HepG2 (cell line): ENCODE data around the gene RPL18. TPM values are rescaled to one million over a fixed set of nuclear protein-coding genes. Genes with fewer than 3 reads are reported as not detected.

Experiments
- ARID2 ChIP-seq: sonication (generic); formaldehyde crosslinking; IDR thresholded peaks from 2 replicates; pipeline ENCODE4 v1.8.1; 2022; ENCODE audit warnings: mild to moderate bottlenecking, missing genetic modification reagents, borderline replicate concordance
- ARNT ChIP-seq: fragments of 450-650 bp; IDR thresholded peaks from 2 replicates; pipeline ENCODE4 v1.6.1; 2017
- HOXA5 ChIP-seq: sonication (generic); formaldehyde crosslinking; IDR thresholded peaks from 2 replicates; pipeline ENCODE4 v1.4.0; 2020; ENCODE audit warnings: missing genetic modification reagents
- KDM5B ChIP-seq: sonication (generic); formaldehyde crosslinking; IDR thresholded peaks from 2 replicates; pipeline ENCODE4 v1.4.0; 2020; ENCODE audit warnings: missing genetic modification reagents, mild to moderate bottlenecking, borderline replicate concordance
- RORA ChIP-seq: sonication (generic); formaldehyde crosslinking; IDR thresholded peaks from 2 replicates; pipeline ENCODE4 v1.5.0; 2020; ENCODE audit warnings: mild to moderate bottlenecking, missing genetic modification reagents, moderate library complexity
- SIN3B ChIP-seq: fragments of 150-350 bp; IDR thresholded peaks from 2 replicates; pipeline ENCODE4 v1.6.1; 2014; ENCODE audit warnings: low read length
- ZNF230 ChIP-seq: sonication (generic); formaldehyde crosslinking; IDR thresholded peaks from 2 replicates; pipeline ENCODE4 v1.4.0; 2020; ENCODE audit warnings: mild to moderate bottlenecking, missing genetic modification reagents
- ZNF512B ChIP-seq: sonication (generic); formaldehyde crosslinking; IDR thresholded peaks from 2 replicates; pipeline ENCODE4 v1.5.1; 2020; ENCODE audit warnings: missing genetic modification reagents, mild to moderate bottlenecking, borderline replicate concordance
- ZNF660 ChIP-seq: sonication (generic); formaldehyde crosslinking; IDR thresholded peaks from 2 replicates; pipeline ENCODE4 v1.5.1; 2020; ENCODE audit warnings: mild to moderate bottlenecking, low read depth, missing genetic modification reagents, borderline replicate concordance
- polyA plus RNA-seq, 8 experiments: library from polyadenylated mRNA; depleted of rRNA in 3 of 8; stranded (reverse) in 7 of 8; unstranded in 1 of 8; fragments of >200 nt; fragmentation: Illumina TruSeq in 4 of 8; extraction: Trizol in 4 of 8; gene quantifications; 2 replicates each; pipeline versions ENCODE4 v1.2.1 to v1.2.3, GENCODE V29; 2011 to 2016; ENCODE audit warnings: low read depth in 4 of 8, missing spikeins in 1 of 8, mixed read lengths in 1 of 8; ENCODE audit not compliant: insufficient read depth in 1 of 8
- total RNA-seq, 5 experiments: library from RNA; depleted of rRNA; stranded (reverse); fragments of >200 nt; fragmentation: Illumina TruSeq; extraction: Trizol; gene quantifications; 2 replicates each; pipeline ENCODE4 v1.2.3, GENCODE V29; 2016; ENCODE audit warnings: low read depth in 1 of 5
- TF ChIP-seq, protein P1 (sequence below): sonication (generic); formaldehyde crosslinking; IDR thresholded peaks from 2 replicates; pipeline ENCODE4 v1.4.0; 2020; ENCODE audit warnings: missing genetic modification reagents
- TF ChIP-seq, protein P2 (sequence below): sonication (generic); formaldehyde crosslinking; IDR thresholded peaks from 2 replicates; pipeline ENCODE4 v1.8.0; 2022; ENCODE audit warnings: low read depth, missing genetic modification reagents
- TF ChIP-seq, protein P3 (sequence below): sonication (generic); formaldehyde crosslinking; IDR thresholded peaks from 2 replicates; pipeline ENCODE4 v1.9.0; 2021; ENCODE audit warnings: mild to moderate bottlenecking, missing genetic modification reagents

The RPL18 gene
- total and polyA plus RNA-seq, 2 of the 13 experiments (the other 11 are each of a cell fraction or from before 2014, with no cell fraction given): 1,485 to 1,639 TPM

DNA sequence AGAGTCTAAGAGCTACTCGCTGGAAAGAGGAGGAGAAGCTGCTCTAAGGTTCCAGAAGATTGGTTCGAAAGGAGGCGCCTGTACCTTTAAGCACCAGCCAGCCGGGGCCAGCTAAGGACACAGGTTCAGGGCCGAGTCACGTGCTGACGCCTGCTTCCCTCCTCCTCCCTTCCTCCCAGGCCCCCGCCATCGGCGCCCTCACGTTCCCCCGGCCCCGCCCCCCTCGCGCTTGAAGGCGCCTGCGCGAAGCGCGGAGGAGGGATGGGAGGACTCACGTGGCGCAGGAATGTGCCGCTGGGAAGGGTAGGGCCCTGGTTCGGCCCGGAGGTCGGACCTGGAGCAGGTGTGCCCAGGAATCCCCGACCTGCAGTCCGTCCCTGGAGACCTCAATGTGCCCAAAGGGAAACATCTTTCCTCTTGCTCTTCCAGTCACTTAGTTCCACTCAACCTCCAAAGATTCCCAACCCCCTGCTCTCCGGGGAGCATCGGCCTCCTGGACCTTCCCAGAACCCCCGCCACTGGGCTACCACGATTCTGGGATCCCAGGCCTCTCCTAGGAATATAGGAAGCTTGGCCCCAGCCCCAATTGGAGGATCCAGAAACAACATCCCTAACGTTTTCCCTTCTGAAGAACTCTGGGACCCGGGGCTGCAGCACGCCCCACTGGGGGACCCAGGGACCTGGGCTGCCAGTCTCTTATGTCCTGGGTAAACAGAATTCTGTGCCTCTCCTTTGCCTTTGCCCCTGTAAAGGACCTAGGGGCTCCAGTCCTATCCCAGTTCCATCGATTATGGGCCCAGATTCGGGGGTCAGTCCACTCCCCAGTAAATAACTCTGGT, 15.7 kb upstream of the RPL18 start (continued):
- TF ChIP-seq, protein P1, sequence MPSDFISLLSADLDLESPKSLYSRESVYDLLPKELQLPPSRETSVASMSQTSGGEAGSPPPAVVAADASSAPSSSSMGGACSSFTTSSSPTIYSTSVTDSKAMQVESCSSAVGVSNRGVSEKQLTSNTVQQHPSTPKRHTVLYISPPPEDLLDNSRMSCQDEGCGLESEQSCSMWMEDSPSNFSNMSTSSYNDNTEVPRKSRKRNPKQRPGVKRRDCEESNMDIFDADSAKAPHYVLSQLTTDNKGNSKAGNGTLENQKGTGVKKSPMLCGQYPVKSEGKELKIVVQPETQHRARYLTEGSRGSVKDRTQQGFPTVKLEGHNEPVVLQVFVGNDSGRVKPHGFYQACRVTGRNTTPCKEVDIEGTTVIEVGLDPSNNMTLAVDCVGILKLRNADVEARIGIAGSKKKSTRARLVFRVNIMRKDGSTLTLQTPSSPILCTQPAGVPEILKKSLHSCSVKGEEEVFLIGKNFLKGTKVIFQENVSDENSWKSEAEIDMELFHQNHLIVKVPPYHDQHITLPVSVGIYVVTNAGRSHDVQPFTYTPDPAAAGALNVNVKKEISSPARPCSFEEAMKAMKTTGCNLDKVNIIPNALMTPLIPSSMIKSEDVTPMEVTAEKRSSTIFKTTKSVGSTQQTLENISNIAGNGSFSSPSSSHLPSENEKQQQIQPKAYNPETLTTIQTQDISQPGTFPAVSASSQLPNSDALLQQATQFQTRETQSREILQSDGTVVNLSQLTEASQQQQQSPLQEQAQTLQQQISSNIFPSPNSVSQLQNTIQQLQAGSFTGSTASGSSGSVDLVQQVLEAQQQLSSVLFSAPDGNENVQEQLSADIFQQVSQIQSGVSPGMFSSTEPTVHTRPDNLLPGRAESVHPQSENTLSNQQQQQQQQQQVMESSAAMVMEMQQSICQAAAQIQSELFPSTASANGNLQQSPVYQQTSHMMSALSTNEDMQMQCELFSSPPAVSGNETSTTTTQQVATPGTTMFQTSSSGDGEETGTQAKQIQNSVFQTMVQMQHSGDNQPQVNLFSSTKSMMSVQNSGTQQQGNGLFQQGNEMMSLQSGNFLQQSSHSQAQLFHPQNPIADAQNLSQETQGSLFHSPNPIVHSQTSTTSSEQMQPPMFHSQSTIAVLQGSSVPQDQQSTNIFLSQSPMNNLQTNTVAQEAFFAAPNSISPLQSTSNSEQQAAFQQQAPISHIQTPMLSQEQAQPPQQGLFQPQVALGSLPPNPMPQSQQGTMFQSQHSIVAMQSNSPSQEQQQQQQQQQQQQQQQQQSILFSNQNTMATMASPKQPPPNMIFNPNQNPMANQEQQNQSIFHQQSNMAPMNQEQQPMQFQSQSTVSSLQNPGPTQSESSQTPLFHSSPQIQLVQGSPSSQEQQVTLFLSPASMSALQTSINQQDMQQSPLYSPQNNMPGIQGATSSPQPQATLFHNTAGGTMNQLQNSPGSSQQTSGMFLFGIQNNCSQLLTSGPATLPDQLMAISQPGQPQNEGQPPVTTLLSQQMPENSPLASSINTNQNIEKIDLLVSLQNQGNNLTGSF (CRISPR knock-in tag): peak; percentile 67
- TF ChIP-seq, protein P2, sequence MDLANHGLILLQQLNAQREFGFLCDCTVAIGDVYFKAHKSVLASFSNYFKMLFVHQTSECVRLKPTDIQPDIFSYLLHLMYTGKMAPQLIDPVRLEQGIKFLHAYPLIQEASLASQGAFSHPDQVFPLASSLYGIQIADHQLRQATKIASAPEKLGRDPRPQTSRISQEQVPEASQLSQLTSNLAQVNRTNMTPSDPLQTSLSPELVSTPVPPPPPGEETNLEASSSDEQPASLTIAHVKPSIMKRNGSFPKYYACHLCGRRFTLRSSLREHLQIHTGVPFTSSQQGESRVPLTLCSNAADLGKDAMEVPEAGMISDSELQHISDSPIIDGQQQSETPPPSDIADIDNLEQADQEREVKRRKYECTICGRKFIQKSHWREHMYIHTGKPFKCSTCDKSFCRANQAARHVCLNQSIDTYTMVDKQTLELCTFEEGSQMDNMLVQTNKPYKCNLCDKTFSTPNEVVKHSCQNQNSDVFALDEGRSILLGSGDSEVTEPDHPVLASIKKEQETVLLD (CRISPR knock-in tag): no peak
- TF ChIP-seq ZNF660: no peak
- no peak for TF ChIP-seq ARID2 (CRISPR knock-in tag)
- TF ChIP-seq ARNT: no peak
- TF ChIP-seq SIN3B: 0 out of 2 replicates have a peak, but pooled peaks have one; percentile 39
- TF ChIP-seq, protein P3, sequence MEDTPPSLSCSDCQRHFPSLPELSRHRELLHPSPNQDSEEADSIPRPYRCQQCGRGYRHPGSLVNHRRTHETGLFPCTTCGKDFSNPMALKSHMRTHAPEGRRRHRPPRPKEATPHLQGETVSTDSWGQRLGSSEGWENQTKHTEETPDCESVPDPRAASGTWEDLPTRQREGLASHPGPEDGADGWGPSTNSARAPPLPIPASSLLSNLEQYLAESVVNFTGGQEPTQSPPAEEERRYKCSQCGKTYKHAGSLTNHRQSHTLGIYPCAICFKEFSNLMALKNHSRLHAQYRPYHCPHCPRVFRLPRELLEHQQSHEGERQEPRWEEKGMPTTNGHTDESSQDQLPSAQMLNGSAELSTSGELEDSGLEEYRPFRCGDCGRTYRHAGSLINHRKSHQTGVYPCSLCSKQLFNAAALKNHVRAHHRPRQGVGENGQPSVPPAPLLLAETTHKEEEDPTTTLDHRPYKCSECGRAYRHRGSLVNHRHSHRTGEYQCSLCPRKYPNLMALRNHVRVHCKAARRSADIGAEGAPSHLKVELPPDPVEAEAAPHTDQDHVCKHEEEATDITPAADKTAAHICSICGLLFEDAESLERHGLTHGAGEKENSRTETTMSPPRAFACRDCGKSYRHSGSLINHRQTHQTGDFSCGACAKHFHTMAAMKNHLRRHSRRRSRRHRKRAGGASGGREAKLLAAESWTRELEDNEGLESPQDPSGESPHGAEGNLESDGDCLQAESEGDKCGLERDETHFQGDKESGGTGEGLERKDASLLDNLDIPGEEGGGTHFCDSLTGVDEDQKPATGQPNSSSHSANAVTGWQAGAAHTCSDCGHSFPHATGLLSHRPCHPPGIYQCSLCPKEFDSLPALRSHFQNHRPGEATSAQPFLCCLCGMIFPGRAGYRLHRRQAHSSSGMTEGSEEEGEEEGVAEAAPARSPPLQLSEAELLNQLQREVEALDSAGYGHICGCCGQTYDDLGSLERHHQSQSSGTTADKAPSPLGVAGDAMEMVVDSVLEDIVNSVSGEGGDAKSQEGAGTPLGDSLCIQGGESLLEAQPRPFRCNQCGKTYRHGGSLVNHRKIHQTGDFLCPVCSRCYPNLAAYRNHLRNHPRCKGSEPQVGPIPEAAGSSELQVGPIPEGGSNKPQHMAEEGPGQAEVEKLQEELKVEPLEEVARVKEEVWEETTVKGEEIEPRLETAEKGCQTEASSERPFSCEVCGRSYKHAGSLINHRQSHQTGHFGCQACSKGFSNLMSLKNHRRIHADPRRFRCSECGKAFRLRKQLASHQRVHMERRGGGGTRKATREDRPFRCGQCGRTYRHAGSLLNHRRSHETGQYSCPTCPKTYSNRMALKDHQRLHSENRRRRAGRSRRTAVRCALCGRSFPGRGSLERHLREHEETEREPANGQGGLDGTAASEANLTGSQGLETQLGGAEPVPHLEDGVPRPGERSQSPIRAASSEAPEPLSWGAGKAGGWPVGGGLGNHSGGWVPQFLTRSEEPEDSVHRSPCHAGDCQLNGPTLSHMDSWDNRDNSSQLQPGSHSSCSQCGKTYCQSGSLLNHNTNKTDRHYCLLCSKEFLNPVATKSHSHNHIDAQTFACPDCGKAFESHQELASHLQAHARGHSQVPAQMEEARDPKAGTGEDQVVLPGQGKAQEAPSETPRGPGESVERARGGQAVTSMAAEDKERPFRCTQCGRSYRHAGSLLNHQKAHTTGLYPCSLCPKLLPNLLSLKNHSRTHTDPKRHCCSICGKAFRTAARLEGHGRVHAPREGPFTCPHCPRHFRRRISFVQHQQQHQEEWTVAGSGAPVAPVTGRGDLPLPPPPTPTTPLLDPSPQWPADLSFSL (CRISPR knock-in tag): no peak
- TF ChIP-seq KDM5B (CRISPR knock-in tag): no peak; the same call in 1 of the 2 replicates
- TF ChIP-seq HOXA5 (CRISPR knock-in tag): peak; percentile 65; the same call in 1 of the 2 replicates
- no peak for TF ChIP-seq ZNF512B (CRISPR knock-in tag)
- TF ChIP-seq ZNF230: no peak
- TF ChIP-seq RORA (CRISPR knock-in tag): no peak
